K562 (cell line): ENCODE measurements around the gene SYT1.

ENCODE experiments used
- BHLHE40 ChIP-seq: IDR thresholded peaks from 2 replicates; pipeline ENCODE4 v1.6.1; 2011; ENCODE audit warnings: low read length, improper control_type of control experiment
- CTCF ChIP-seq, 3 experiments: IDR thresholded peaks in 2 of 3; conservative IDR thresholded peaks in 1 of 3; 2 replicates each; pipeline ENCODE4 v1.5.1; 2011 to 2012; ENCODE audit warnings: low read length in 3 of 3, mild to moderate bottlenecking in 3 of 3, control low read depth in 2 of 3, improper control_type of control experiment in 1 of 3, inconsistent platforms in 1 of 3, low read depth in 1 of 3, mixed read lengths in 1 of 3, moderate library complexity in 1 of 3; ENCODE audit not compliant: insufficient read depth in 2 of 3
- MXI1 ChIP-seq: IDR thresholded peaks from 2 replicates; pipeline ENCODE4 v1.6.1; 2011; ENCODE audit warnings: low read depth, mild to moderate bottlenecking, improper control_type of control experiment, low read length
- TF ChIP-seq, protein P1 (sequence below): fragments of 450-650 bp; IDR thresholded peaks from 2 replicates; pipeline ENCODE4 v1.6.1; 2016
- TF ChIP-seq, protein P2 (sequence below): sonication (generic); formaldehyde crosslinking; IDR thresholded peaks from 2 replicates; pipeline ENCODE4 v1.8.0; 2023; ENCODE audit warnings: mild to moderate bottlenecking, missing genetic modification reagents

DNA sequence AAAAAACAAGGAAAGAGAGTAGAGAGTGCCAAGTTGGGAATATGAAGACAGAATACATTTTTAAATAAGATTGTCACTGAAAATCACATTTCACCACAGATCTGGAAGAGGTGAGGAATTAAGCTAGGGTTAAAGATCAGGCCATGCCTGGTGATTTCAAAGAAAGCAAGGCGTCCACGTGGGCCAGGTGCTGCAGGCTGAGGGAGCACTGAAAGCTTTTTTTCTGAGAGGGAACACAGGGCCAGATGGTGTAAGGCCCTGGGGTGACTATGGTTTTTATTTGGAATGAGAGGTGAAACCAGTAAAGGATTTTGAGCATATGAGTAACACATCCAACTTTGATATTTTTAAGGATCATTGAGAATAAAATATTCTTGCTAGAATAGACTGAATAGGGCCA, 20.9 kb downstream of the SYT1 start:
- TF ChIP-seq CTCF (IDR thresholded peaks at IDR 0.05 in 2 of 3, conservative IDR thresholded peaks at IDR 0.05 in 1 of 3; ENCODE audit: insufficient read depth in 2 of 3, low read depth in 1 of 3, low read length in 3 of 3) (no peak), MXI1 (no peak), BHLHE40 (no peak)
- TF ChIP-seq, protein P1, sequence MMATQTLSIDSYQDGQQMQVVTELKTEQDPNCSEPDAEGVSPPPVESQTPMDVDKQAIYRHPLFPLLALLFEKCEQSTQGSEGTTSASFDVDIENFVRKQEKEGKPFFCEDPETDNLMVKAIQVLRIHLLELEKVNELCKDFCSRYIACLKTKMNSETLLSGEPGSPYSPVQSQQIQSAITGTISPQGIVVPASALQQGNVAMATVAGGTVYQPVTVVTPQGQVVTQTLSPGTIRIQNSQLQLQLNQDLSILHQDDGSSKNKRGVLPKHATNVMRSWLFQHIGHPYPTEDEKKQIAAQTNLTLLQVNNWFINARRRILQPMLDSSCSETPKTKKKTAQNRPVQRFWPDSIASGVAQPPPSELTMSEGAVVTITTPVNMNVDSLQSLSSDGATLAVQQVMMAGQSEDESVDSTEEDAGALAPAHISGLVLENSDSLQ: no peak
- TF ChIP-seq, protein P2, sequence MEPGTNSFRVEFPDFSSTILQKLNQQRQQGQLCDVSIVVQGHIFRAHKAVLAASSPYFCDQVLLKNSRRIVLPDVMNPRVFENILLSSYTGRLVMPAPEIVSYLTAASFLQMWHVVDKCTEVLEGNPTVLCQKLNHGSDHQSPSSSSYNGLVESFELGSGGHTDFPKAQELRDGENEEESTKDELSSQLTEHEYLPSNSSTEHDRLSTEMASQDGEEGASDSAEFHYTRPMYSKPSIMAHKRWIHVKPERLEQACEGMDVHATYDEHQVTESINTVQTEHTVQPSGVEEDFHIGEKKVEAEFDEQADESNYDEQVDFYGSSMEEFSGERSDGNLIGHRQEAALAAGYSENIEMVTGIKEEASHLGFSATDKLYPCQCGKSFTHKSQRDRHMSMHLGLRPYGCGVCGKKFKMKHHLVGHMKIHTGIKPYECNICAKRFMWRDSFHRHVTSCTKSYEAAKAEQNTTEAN (CRISPR knock-in tag): no peak
